Liver (tissue), 3 donors: Measurements from ENCODE around the gene HSP90AB1.

Experiments used
- EGR1 ChIP-seq, 2 donors: IDR thresholded peaks; 2 replicates each; pipeline ENCODE4 v1.6.1; 2016 to 2018; ENCODE audit warnings: antibody characterized with exemption in 2 of 2, low read depth in 2 of 2
- FOXA1 ChIP-seq: IDR thresholded peaks from 2 replicates; pipeline ENCODE4 v1.6.1; 2016; ENCODE audit warnings: antibody characterized with exemption
- GABPA ChIP-seq, 2 donors: IDR thresholded peaks in 1 of 2; conservative IDR thresholded peaks in 1 of 2; 2 replicates each; pipeline ENCODE4 v1.6.1; 2016; ENCODE audit warnings: antibody characterized with exemption in 2 of 2, mild to moderate bottlenecking in 1 of 2, moderate library complexity in 1 of 2
- HNF4G ChIP-seq: IDR thresholded peaks from 2 replicates; pipeline ENCODE4 v1.6.1; 2016; ENCODE audit warnings: antibody characterized with exemption
- RAD21 ChIP-seq, 2 donors: IDR thresholded peaks; 2 replicates each; pipeline ENCODE4 v1.6.1; 2016; ENCODE audit warnings: antibody characterized with exemption in 2 of 2, mild to moderate bottlenecking in 2 of 2
- YY1 ChIP-seq: IDR thresholded peaks from 2 replicates; pipeline ENCODE4 v1.6.1; 2016; ENCODE audit warnings: antibody characterized with exemption, mild to moderate bottlenecking
- TF ChIP-seq, protein P1 (sequence below): fragments of 150-350 bp; IDR thresholded peaks from 2 replicates; pipeline ENCODE4 v1.5.1; 2017; ENCODE audit warnings: improper control_type of control experiment, low read depth, low read length; ENCODE audit not compliant: missing input control
- TF ChIP-seq, protein P2 (sequence below): IDR thresholded peaks from 2 replicates; pipeline ENCODE4 v1.6.1; 2016; ENCODE audit warnings: antibody characterized with exemption
- TF ChIP-seq, protein P3 (sequence below): IDR thresholded peaks from 2 replicates; pipeline ENCODE4 v1.6.1; 2016; ENCODE audit warnings: antibody characterized with exemption
- TF ChIP-seq, protein P4 (sequence below): IDR thresholded peaks from 2 replicates; pipeline ENCODE4 v1.6.1; 2016; ENCODE audit warnings: antibody characterized with exemption
- TF ChIP-seq, protein P5 (sequence below): IDR thresholded peaks from 2 replicates; pipeline ENCODE4 v1.6.1; 2016; ENCODE audit warnings: antibody characterized with exemption, mild to moderate bottlenecking
- donor health status: healthy.
- donor health status: healthy.

DNA sequence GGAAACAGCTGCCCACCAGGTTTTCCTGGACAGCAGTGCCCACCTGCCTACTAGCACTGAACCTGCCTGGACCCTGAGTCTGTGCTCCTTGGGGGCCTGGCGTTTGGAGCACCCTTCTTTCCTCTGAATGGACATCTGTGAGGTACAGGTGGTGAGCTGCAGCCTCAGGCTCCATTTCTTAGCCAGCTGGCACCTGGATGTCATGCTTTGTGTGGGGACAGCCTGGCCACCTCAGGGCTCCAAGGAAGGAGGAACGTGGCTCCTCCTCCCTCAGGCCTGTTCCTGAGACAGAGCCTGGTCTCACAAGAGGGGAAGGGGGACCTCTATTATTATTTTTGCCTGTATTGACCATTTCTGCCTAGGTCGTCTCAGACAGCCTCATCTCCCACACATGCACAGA, 31.4 kb downstream of the HSP90AB1 start:
- TF ChIP-seq, protein P1, sequence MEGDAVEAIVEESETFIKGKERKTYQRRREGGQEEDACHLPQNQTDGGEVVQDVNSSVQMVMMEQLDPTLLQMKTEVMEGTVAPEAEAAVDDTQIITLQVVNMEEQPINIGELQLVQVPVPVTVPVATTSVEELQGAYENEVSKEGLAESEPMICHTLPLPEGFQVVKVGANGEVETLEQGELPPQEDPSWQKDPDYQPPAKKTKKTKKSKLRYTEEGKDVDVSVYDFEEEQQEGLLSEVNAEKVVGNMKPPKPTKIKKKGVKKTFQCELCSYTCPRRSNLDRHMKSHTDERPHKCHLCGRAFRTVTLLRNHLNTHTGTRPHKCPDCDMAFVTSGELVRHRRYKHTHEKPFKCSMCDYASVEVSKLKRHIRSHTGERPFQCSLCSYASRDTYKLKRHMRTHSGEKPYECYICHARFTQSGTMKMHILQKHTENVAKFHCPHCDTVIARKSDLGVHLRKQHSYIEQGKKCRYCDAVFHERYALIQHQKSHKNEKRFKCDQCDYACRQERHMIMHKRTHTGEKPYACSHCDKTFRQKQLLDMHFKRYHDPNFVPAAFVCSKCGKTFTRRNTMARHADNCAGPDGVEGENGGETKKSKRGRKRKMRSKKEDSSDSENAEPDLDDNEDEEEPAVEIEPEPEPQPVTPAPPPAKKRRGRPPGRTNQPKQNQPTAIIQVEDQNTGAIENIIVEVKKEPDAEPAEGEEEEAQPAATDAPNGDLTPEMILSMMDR, result no peak
- TF ChIP-seq, protein P2, sequence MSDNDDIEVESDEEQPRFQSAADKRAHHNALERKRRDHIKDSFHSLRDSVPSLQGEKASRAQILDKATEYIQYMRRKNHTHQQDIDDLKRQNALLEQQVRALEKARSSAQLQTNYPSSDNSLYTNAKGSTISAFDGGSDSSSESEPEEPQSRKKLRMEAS, result no peak
- TF ChIP-seq, protein P3, sequence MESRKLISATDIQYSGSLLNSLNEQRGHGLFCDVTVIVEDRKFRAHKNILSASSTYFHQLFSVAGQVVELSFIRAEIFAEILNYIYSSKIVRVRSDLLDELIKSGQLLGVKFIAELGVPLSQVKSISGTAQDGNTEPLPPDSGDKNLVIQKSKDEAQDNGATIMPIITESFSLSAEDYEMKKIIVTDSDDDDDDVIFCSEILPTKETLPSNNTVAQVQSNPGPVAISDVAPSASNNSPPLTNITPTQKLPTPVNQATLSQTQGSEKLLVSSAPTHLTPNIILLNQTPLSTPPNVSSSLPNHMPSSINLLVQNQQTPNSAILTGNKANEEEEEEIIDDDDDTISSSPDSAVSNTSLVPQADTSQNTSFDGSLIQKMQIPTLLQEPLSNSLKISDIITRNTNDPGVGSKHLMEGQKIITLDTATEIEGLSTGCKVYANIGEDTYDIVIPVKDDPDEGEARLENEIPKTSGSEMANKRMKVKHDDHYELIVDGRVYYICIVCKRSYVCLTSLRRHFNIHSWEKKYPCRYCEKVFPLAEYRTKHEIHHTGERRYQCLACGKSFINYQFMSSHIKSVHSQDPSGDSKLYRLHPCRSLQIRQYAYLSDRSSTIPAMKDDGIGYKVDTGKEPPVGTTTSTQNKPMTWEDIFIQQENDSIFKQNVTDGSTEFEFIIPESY, result no peak
- no peak for TF ChIP-seq HNF4G
- TF ChIP-seq GABPA (IDR thresholded peaks at IDR 0.05 in 1 of 2, conservative IDR thresholded peaks at IDR 0.05 in 1 of 2), result no peak
- TF ChIP-seq RAD21 (IDR thresholded peaks at IDR 0.05), result no peak
- TF ChIP-seq FOXA1, result no peak
- TF ChIP-seq, protein P4, sequence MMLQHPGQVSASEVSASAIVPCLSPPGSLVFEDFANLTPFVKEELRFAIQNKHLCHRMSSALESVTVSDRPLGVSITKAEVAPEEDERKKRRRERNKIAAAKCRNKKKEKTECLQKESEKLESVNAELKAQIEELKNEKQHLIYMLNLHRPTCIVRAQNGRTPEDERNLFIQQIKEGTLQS, result no peak
- TF ChIP-seq, protein P5, sequence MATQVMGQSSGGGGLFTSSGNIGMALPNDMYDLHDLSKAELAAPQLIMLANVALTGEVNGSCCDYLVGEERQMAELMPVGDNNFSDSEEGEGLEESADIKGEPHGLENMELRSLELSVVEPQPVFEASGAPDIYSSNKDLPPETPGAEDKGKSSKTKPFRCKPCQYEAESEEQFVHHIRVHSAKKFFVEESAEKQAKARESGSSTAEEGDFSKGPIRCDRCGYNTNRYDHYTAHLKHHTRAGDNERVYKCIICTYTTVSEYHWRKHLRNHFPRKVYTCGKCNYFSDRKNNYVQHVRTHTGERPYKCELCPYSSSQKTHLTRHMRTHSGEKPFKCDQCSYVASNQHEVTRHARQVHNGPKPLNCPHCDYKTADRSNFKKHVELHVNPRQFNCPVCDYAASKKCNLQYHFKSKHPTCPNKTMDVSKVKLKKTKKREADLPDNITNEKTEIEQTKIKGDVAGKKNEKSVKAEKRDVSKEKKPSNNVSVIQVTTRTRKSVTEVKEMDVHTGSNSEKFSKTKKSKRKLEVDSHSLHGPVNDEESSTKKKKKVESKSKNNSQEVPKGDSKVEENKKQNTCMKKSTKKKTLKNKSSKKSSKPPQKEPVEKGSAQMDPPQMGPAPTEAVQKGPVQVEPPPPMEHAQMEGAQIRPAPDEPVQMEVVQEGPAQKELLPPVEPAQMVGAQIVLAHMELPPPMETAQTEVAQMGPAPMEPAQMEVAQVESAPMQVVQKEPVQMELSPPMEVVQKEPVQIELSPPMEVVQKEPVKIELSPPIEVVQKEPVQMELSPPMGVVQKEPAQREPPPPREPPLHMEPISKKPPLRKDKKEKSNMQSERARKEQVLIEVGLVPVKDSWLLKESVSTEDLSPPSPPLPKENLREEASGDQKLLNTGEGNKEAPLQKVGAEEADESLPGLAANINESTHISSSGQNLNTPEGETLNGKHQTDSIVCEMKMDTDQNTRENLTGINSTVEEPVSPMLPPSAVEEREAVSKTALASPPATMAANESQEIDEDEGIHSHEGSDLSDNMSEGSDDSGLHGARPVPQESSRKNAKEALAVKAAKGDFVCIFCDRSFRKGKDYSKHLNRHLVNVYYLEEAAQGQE, result no peak
- no peak for TF ChIP-seq YY1
- TF ChIP-seq EGR1 (IDR thresholded peaks at IDR 0.05; ENCODE audit: low read depth in 2 of 2), result no peak
